Vagina (tissue), 2 donors: ENCODE measurements around the gene MOB3A. TPM values are rescaled to one million over a fixed set of nuclear protein-coding genes. Genes with fewer than 3 reads are reported as not detected.
"Not testable (repeated sequence)": the region's sequence is repeated elsewhere in the genome, so short reads cannot be mapped to it uniquely, and the experiment has no call there.

ENCODE experiments used
- DNase-seq, 2 donors: peaks; one replicate each; pipeline ENCODE4 v3.0.0-alpha.2; 2017; ENCODE audit errors: extremely low spot score in 2 of 2
- H3K27ac ChIP-seq: fragments of 200-600 bp; sonication (generic); one replicate; pipeline ENCODE4 v1.5.1; 2019
- H3K27me3 ChIP-seq: fragments of 200-600 bp; sonication (generic); one replicate; pipeline ENCODE4 v1.5.1; 2019
- H3K36me3 ChIP-seq, 2 donors: fragments of 200-600 bp; sonication (generic); one replicate each; pipeline ENCODE4 v1.5.1; 2017 to 2019
- H3K4me1 ChIP-seq: fragments of 200-600 bp; sonication (generic); one replicate; pipeline ENCODE4 v1.5.1; 2019
- H3K4me3 ChIP-seq, 2 donors: fragments of 200-600 bp; sonication (generic); 1 replicate in 1 of 2; 2 replicates in 1 of 2; pipeline ENCODE4 v1.5.1; 2016 to 2019
- H3K9me3 ChIP-seq: fragments of 200-600 bp; sonication (generic); one replicate; pipeline ENCODE4 v1.5.1; 2019
- POLR2A ChIP-seq, 2 donors: fragments of 450-650 bp; IDR thresholded peaks; one replicate each; pipeline ENCODE4 v1.6.1; 2017; ENCODE audit warnings: antibody characterized with exemption in 2 of 2, mild to moderate bottlenecking in 2 of 2, moderate library complexity in 2 of 2
- POLR2AphosphoS5 ChIP-seq, 2 donors: sonication (generic); formaldehyde crosslinking; IDR thresholded peaks; one replicate each; pipeline ENCODE4 v1.9.0; 2017; ENCODE audit warnings: antibody characterized with exemption in 2 of 2, mild to moderate bottlenecking in 2 of 2, low read depth in 1 of 2; ENCODE audit not compliant: insufficient read depth in 1 of 2
- intact Hi-C: fragments of 100-400 bp; cut with DNase I; formaldehyde crosslinking; loops from one replicate; pipeline ENCODE4 v1.15.1; 2023
- total RNA-seq: library from RNA; depleted of rRNA; stranded (reverse); fragments of >200 nt; gene quantifications from one replicate; pipeline ENCODE4 v1.2.3, GENCODE V29; 2016
- TF ChIP-seq, protein P1 (sequence below), 3 experiments: fragments of 450-650 bp in 2 of 3; fragments of 200-600 bp in 1 of 3; sonication (generic) in 1 of 3; IDR thresholded peaks; one replicate each; pipeline ENCODE4 v1.5.1; 2017 to 2019; ENCODE audit warnings: antibody characterized with exemption in 3 of 3, mild to moderate bottlenecking in 2 of 3, moderate library complexity in 2 of 3

MOB3A gene
- total RNA-seq, 1 donor from 2014 or later = 50.6 TPM

DNA sequence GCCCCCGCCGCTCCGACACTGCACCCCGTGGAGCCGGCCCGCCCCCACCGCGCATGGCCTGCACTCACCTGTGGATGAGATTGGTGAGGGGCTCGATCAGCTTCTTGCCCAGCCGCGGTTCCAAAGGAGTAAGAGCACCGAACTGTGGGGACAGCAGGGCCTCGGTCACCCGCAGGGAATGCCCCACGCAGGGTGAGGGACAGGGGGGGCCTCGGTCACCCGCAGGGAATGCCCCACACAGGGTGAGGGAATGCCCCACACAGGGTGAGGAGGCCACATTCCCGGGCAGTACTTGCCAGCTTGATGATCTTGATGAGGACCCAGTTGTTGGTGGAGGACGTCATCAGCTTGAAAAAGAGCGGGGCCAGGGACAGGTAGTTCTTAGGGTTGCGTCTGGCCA, 32.9 kb upstream of the MOB3A start:
- H3K36me3 ChIP-seq = peaks cover 0 to 70% of the 10 kb centered on the region in 2 donors
- TF ChIP-seq POLR2A (IDR thresholded peaks at IDR 0.05) = no peak
- TF ChIP-seq POLR2AphosphoS5 (IDR thresholded peaks at IDR 0.05; ENCODE audit: insufficient read depth in 1 of 2, low read depth in 1 of 2) = no peak
- TF ChIP-seq, protein P1, sequence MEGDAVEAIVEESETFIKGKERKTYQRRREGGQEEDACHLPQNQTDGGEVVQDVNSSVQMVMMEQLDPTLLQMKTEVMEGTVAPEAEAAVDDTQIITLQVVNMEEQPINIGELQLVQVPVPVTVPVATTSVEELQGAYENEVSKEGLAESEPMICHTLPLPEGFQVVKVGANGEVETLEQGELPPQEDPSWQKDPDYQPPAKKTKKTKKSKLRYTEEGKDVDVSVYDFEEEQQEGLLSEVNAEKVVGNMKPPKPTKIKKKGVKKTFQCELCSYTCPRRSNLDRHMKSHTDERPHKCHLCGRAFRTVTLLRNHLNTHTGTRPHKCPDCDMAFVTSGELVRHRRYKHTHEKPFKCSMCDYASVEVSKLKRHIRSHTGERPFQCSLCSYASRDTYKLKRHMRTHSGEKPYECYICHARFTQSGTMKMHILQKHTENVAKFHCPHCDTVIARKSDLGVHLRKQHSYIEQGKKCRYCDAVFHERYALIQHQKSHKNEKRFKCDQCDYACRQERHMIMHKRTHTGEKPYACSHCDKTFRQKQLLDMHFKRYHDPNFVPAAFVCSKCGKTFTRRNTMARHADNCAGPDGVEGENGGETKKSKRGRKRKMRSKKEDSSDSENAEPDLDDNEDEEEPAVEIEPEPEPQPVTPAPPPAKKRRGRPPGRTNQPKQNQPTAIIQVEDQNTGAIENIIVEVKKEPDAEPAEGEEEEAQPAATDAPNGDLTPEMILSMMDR (IDR thresholded peaks at IDR 0.05) = no peak
- no peaks in the 10 kb centered on the region for H3K27me3 ChIP-seq
- intact Hi-C loops = no loop called here
- no peak overlapping the region for H3K4me3 ChIP-seq
- no peak for DNase-seq
- no peaks in the 10 kb centered on the region for H3K9me3 ChIP-seq
- H3K27ac ChIP-seq = no peak overlapping the region
- no peaks in the 10 kb centered on the region for H3K4me1 ChIP-seq

DNA sequence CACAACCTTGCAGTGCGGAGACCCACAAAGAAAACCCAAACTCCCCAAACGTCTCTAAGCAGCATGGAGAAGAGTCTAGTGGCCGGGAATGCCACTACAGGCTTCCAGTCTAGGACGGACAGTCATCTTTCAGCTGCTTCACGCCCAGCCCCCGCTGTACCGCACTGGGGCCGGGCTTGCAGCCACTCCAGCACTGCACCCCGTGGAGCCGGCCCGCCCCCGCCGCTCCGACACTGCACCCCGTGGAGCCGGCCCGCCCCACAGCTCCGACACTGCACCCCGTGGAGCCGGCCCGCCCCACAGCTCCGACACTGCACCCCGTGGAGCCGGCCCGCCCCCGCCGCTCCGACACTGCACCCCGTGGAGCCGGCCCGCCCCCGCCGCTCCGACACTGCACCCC, 32.1 kb upstream of the MOB3A start:
- peaks cover 0 to 72% of the 10 kb centered on the region in 2 donors for H3K36me3 ChIP-seq
- H3K27me3 ChIP-seq, H3K27ac ChIP-seq, intact Hi-C loops, DNase-seq, H3K9me3 ChIP-seq, H3K4me1 ChIP-seq, H3K4me3 ChIP-seq: not testable (repeated sequence)

DNA sequence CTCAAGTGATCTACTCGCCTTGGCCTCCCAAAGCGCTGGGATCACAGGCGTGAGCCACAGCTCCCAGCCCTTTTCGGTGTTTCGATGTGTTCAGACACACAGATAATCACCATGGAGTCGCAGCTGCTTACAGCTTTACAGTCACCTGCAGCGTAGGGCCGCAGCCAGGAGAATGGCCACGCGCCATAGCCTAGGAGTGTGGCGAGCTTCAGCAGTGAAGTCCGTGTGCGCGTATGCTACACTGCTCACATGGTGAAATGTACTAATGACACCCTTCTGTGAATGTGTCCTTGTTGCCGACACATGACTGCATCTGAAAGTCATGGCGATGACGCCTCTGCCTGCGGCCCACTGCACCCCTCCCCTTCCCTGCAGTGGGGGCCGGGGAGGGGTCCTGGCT, 31.6 kb upstream of the MOB3A start:
- no peak for DNase-seq
- Histone ChIP-seq H3K9me3 (no peaks in the 10 kb centered on the region), H3K36me3 (peaks cover 0 to 76% of the 10 kb centered on the region in 2 donors), H3K4me3 (no peak overlapping the region), H3K4me1 (no peaks in the 10 kb centered on the region), H3K27me3 (no peaks in the 10 kb centered on the region), H3K27ac (no peak overlapping the region)
- TF ChIP-seq POLR2AphosphoS5 (IDR thresholded peaks at IDR 0.05; ENCODE audit: insufficient read depth in 1 of 2, low read depth in 1 of 2) (no peak), POLR2A (IDR thresholded peaks at IDR 0.05) (no peak)
- TF ChIP-seq, protein P1 (IDR thresholded peaks at IDR 0.05) = no peak
- intact Hi-C loops = no loop called here

DNA sequence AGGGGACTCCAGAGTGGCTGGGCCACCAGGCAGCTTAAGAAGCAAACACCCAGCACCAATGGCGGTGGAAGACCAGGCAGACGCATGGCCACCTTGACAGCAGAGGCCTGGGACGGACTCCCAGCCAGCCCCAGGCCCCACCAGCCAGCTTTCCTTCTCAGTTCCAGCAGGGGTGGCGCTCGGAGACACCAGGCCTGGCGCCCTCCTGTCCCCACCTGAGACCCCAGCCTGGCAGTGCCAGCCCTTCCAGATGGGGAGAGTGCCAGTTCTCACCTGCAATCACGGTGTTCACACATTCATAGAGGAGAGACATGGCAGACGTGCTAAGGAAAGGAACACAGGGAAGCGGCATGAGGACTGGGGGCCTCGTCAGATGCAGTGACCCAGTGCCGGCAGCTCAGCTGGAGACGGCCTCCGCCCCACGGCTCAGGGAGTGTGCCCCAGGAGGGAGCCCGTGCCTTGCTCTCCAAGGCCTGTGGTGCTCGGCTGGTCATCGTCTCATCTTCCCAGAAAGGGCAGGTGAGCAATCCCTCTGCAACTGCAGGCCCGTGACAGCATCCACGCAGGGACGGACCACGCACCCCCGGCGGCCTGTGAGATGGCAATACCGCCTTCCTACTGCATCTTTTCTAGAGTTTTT, 30.9 kb upstream of the MOB3A start:
- Histone ChIP-seq H3K27me3 (no peaks in the 10 kb centered on the region), H3K36me3 (peaks cover 0 to 76% of the 10 kb centered on the region in 2 donors), H3K4me1 (no peaks in the 10 kb centered on the region), H3K27ac (no peak overlapping the region), H3K4me3 (no peak overlapping the region), H3K9me3 (no peaks in the 10 kb centered on the region)
- no peak for DNase-seq
- intact Hi-C loops = no loop called here
- TF ChIP-seq POLR2A (IDR thresholded peaks at IDR 0.05) (no peak), POLR2AphosphoS5 (IDR thresholded peaks at IDR 0.05; ENCODE audit: insufficient read depth in 1 of 2, low read depth in 1 of 2) (no peak)
- TF ChIP-seq, protein P1 (IDR thresholded peaks at IDR 0.05) = no peak

DNA sequence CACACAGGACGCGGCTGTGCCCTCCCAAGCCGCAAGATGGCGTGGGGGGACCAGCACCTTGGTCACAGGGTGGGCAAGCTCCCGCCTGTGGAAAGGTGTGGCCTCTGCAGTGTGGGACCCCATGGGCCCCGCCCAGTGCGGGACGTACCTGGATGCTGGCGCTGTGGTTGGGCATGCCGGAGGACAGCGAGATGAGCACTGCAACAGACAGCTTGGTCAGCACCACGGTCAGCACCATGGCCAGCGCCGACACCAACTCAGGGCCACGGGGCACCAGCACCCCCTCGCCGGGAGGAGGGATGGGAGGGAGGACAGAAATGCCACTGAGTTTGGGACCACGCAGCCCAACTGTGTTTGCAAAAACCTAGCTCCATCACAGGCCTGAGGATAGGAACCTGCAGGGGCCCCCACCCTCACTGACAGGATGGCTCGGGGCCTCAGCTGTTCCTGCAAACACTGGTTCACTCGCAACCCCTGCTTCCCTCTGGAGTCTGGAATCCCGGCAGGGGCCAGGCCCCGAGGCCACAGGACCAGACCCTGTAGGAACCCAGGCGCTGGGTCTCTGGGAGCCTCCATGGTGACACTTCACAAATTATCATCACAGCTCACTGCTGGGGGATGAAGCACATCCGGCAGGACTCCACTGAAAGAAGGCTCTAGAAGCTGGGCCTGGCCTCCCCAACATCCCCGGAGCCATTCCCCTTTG, 27.7 kb upstream of the MOB3A start:
- Histone ChIP-seq H3K27ac (no peak overlapping the region), H3K9me3 (no peaks in the 10 kb centered on the region), H3K4me3 (no peak overlapping the region), H3K4me1 (no peaks in the 10 kb centered on the region), H3K27me3 (no peaks in the 10 kb centered on the region), H3K36me3 (peaks cover 0 to 81% of the 10 kb centered on the region in 2 donors)
- TF ChIP-seq POLR2A (IDR thresholded peaks at IDR 0.05) (no peak), POLR2AphosphoS5 (IDR thresholded peaks at IDR 0.05; ENCODE audit: insufficient read depth in 1 of 2, low read depth in 1 of 2) (no peak)
- TF ChIP-seq, protein P1 (IDR thresholded peaks at IDR 0.05) = no peak
- intact Hi-C loops = no loop called here
- DNase-seq = no peak
